HPDE6-E6E7 (cell line): ENCODE measurements around the gene GALNT16.
"Not testable (repeated sequence)": the region's sequence is repeated elsewhere in the genome, so short reads cannot be mapped to it uniquely, and the experiment has no call there.

ENCODE experiments used
- DNase-seq: peaks from one replicate; pipeline ENCODE4 v3.0.0; 2011; ENCODE audit warnings: missing footprints; ENCODE audit errors: extremely low spot score

GALNT16 gene

DNA sequence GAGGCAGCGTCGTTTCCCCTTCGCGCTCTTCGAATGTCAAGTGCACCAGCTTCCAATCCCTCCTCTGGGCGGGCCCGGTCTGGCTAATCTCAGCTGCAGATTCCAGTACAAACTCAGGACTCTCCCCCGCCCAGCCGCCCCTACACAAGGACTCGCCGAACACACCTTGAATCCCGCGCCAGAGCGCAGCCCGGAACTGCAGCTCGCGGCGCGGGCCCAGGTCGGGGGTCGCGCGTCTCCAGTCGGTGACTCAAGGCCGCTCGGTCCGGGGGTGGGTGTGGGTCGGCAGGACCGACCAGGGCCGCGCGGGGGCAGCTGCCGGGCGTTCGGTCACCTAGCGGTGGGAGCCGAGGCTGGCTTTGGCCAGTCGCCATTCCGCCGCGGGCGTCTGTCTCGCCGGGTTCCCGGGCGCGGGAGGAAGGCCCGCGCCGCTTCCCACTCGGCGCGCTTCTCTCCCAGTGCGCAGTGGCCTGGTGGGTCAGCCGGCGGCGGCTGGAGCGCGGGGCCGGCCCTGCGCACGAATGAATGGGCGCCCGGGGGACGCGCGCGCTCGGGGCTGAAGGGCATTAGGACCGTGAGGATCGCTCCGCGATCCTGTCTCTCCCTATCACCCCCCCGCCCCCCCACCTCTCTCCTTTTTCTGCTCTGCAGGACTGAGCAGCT lies at the start of gene GALNT16:
GALNT16 (plus strand) TSS at position 632 of the 663 bp plus-strand sequence. CDS start 133 bp downstream, outside the sequence.
- DNase-seq: no peak

DNA sequence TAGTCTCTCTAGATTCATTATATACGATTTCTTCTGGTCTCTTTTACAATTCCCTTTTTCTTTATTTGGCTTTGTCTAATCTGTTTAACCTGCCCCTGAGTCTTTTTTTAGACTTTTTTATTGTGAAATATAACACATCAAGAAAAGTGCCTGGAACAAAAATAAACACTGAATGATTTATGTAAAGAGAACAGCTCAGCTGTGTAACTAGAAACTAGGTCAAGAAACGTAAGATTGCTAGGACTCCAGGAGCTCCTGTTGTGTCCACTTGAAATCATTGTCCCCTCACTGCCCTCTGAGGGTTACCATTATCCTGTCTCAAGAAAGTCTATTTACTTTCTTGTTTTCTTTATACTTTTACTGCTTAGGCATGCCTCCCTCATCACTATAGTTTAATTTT lies 45.6 kb upstream of the GALNT16 start:
- DNase-seq: no peak

- DNase-seq: not testable (repeated sequence)
These were observed 42.3 kb upstream of the GALNT16 start for GRCh38 chr14:69217663-69218062.

DNA sequence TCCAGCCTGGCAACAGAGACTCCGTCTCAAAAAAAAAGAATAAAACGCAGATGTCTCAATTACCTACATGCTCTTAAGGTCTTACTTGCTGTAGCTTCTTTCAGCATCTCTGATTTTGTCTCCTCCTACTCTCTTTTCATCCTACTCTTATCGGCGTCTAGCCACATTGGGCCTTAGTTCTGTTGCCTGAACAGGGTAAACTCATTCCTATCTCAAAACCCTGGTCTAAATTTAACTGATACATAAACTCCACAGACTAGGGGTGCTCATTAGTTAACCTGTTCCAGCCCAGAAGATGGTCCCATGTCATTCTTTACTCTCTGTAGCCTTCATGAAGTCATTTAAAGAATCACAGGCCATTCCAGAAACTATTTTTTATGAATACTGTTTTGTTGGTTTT lies 35.0 kb upstream of the GALNT16 start:
- no peak for DNase-seq

- DNase-seq: no peak
These were observed 33.8 kb upstream of the GALNT16 start for GRCh38 chr14:69226178-69226577.

DNA sequence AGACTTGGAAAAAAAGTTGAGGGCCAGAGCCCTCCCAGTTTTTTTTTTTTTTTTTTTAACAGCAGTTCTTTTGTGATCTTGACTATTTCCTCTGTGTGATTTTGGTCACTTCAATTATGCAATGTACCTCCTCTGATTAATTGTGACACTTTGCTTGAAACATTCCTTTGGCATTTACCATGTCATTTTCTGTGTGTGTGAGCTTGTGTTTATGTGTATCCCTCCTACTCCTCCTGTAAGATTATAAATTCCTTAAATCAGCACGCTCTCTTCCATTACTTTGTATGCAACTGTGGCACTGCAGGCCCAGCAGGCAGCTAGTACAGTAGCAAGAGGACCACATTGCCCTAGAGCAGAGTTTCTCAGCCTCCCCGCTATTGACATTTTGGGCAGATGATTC lies 33.2 kb upstream of the GALNT16 start:
- DNase-seq: no peak

GRCh38 chr14:69231486-69231885 lies 28.5 kb upstream of the GALNT16 start:
- DNase-seq: no peak

DNA sequence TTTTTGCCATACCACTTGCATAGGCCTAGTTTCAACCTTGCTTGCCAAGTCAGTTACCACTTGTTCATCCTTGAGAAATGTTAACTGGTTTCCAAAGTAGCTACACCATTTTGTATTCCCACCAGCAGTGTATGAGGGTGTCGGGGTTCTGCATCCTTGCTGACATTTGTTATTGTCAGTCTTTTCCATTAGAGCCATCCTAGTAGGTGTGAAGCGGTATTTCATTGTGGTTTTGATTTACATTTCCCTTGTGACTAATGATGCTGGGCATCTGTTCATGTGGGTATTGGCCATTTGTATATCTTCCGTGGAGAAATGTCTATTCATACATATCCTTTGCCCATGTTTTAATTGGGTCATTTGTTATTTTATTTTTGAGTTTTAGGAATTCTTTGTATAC lies 27.6 kb upstream of the GALNT16 start:
- no peak for DNase-seq

GRCh38 chr14:69234106-69234505 lies 25.9 kb upstream of the GALNT16 start:
- no peak for DNase-seq

DNA sequence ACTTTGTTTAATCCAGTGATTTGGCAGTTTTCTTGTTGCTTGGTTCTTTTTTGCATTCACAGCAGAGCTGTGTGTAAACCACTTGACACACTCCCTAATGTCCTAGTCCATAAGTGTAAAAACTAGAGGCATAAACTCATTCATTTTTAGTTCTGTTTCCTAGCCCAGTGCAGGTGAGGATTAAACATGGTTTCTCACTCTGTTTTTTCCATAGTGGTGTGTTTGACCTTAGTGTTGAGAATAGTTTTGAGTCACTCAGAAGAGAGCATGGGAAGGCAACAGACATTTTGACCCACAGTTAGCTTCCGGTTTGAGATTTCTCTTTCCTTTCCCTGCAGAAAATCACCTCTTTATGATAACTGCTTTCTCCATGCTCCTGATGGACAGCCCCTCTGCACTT lies 24.2 kb upstream of the GALNT16 start:
- DNase-seq: no peak

DNA sequence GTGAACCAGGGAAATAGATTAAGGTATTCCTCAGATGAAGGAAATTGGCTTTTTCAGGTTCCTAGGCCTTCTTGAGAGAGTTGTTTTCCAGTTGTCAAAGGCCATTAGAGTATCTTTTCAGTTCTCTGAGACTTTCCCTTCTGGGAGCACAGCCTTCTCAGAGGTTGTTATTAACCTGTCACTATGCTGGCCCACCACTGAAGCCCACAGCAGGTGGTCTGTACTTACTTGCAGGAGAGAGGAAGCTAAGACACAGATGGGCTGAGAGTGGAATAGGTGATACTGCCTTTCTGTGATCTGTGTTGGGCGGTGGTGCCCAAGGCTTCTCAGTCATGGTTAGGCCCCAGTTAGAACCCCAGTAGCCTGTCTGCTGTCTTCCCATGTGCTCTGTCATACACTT lies 22.8 kb upstream of the GALNT16 start:
- DNase-seq: no peak

DNA sequence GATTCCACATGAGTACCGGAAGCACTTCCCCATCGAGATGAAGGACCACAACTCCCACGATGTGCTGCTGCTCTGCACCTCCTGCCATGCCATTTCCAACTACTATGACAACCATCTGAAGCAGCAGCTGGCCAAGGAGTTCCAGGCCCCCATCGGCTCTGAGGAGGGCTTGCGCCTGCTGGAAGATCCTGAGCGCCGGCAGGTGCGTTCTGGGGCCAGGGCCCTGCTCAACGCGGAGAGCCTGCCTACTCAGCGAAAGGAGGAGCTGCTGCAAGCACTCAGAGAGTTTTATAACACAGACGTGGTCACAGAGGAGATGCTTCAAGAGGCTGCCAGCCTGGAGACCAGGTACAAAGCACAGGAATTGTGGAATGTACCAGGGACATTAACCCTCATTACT lies 22.4 kb upstream of the GALNT16 start:
- no peak for DNase-seq

DNA sequence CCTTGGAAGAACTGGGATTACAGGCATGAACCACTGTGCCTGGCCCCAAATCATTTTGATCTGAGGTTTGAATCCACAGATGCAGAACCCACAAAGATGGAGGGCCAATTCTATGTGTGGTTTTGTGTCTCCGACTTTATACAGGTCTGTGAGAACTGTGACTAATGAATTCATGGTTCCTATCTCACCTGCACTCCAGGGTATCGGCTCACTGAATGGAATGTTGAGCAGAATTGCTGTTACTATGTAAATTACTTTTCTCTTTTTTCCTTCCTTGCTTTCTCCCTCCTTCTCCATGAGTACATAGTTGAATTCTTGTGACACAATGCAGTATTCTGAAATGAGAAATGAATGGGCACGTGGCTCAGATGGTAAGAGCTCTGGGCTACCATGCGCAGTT lies 21.1 kb upstream of the GALNT16 start:
- no peak for DNase-seq

DNA sequence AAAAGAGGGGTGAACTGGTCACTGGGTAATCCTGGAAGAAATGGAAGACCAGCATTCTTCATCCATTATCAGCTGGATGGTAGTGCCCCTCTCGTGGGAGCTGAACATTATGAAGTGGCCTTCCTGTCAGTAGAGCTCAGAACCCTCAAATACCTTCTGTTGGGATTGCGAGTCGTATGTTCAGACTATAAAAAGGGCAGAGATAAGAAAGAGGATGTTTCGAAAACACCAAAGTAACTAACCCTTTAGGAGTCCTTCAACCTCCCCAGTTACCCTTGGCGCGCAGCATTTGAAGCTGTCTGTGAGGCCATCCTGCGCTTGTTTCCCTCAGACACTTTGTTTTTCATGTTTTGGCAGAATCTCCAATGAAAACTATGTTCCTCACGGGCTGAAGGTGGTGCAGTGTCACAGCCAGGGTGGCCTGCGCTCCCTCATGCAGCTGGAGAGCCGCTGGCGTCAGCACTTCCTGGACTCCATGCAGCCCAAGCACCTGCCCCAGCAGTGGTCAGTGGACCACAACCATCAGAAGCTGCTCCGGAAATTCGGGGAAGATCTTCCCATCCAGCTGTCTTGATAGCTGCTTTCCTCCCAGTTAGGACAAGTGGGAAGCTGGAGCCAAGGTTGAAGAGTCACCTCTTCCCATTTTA lies 19.3 kb upstream of the GALNT16 start:
- no peak for DNase-seq

GRCh38 chr14:69241577-69241976 lies 18.4 kb upstream of the GALNT16 start:
- DNase-seq: no peak

- DNase-seq: peak; percentile 54
These were observed 17.4 kb upstream of the GALNT16 start for GRCh38 chr14:69242311-69243224.

DNA sequence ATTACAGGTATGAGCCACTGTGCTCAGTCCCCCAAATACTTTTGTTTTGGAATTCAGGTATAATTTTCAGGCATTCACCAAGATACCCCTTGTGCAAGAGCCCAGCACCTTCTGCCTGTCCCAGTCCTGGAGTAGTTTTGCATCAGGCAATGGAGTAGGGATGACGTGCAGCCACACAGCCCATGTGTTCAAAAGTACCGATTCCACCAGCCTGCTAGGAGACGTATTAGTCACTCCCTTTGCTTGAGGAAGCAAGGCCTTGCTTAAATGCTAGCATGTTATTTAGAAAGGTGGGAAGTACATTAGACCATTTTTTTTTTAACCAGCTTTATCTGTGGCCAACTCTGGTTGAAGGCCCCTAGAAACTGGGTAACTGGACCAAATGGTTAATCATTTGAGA lies 15.0 kb upstream of the GALNT16 start:
- no peak for DNase-seq

DNA sequence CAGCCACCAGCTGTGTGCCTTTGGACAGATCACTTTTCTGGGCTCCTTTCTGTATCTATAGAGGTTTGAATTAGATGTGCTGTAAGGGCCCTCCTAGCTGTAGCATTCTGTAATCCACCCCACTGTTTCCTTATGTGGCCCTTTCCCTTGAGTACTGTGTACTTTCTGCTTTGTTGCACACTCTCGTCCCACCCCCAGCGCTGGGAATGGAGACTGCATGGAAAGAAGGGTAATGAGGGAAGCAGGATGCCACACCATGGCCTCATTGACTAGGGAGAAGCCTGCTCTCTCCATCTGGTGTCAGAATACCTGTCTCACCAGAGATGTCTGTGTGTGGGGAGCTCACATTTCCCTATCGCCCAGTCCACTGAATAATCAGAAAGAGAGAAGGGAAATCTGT lies 13.6 kb upstream of the GALNT16 start:
- DNase-seq: no peak

DNA sequence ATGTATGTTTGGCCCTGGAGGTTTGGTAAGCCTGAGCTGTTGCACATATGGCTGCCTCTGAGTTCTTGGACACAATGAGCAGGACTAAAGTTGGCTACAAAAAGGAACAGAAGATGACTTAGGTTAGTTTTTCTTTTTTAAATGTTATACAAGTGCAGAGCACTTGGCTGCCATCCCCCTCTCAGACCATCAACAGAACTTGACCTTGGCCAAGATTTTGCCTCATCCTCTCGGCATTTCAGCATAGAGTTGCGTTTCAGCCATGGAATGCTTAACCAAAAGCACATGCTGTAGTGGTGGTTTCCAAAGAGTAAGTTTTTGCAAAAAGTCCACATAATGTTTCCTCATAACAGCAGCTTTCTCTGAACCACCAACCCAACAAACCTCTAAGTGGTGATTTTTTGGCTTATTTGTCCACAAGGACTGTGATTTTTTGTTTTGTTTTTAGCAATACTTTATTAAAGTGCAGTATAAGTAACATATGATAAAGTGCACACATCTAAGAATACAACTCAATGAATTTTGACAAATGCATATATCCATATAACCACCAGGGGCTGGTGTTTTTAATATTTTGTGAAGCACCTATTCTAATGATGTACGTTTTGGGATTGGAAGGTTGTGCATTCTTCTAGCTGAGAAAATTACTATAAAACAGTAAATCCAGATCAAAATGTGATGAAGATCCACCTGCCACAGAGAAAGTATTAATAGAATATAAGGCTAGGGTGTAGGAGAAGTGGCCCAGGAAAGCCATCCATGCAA lies 12.1 kb upstream of the GALNT16 start:
- no peak for DNase-seq

GRCh38 chr14:69249603-69250002 lies 10.4 kb upstream of the GALNT16 start:
- no peak for DNase-seq

- DNase-seq: no peak
These were observed 7.1 kb upstream of the GALNT16 start for GRCh38 chr14:69252851-69253250.

DNA sequence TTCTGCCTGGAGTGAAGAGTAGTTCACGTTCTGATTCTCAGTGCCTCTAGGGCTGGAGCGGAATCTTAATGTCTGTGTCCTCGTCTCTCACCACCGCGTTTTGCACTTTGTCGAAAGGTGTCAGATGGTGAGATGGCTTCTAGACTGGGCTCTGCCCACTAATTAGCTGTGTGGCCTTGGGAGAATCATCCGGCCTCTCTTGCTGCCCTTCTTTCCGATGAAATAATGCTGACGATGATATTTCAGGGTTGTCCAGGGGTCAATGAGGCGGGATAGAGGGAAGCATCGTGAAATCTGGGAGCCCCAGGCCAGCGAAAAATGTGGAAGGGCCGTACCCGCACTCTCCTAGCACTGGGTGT lies 811 bp upstream of the GALNT16 start:
- no peak for DNase-seq
